ENCODE results near the gene PAFAH2.

PAFAH2 gene

DNA sequence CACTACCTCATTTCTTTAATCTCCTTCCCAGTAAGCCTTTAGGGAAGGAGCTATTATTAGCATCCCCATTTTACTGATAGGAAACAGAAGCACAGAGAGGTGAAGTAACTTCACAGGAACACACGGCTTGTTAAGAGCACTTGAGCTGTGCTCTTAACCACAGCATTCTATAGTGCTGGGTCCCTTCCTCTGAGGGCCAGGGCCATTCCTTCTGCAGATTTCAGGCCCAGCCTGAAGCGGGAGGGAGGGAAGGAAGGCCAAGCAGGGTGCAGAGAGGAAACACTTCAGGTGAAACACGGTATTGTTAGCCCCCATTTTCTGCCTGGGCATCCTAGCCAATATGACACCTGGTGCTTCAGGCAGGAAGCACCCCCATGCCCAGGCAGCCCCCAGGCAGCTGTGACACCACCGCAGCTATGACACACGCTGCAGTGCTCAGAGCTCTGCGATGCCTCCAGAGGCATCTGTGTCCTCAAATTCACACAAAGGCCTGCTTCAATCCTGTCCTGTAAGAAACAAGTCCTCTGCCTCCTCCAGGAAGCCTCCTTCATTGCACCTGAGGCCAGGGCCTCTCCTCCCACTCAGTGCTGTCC is 19.2 kb upstream of the PAFAH2 start:
- in situ Hi-C loops (cut with HindIII; ENCODE audit: low pct_ligation_motif_present, low pct_unique_long_range_greater_than_20kb, low sequenced_read_pairs): no loop called here
- DNase-seq: no peak

DNA sequence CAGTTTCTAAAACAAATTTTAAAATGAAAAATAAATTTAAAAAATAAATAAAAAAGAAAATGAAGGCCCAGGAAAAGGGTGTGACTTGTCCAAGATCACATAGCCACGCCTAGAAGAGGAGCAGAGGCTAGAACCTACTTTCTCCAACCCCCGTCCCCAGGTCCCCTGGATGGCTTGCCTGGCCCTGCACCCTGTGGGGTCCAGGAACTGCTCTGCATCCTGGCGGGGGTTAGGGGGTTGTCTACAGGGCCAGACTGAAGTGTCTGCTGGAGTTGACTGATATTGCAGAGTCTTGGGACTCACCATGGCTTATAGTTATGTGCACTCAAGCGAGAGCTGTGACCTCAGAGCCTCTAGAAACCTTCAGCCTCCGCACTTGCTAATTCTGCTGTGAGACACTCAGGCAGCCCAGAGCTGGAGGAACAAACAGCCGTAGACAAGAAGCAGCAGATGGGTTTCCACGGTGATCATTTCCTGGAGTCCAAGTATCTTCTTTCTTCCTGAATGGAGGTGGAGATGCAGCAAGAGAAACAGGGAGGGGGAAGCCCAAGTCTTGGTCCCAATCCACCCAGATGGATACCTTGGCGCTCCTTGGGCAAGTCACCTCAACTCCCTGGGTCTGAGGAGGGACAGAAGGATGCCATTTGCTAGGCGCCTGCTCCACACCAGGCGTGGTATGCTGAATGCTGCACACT is 18.5 kb upstream of the PAFAH2 start:
- DNase-seq: no peak
- in situ Hi-C loops (cut with HindIII; ENCODE audit: low pct_ligation_motif_present, low pct_unique_long_range_greater_than_20kb, low sequenced_read_pairs): no loop called here

- no peak for DNase-seq
- in situ Hi-C loops (cut with HindIII; ENCODE audit: low pct_ligation_motif_present, low pct_unique_long_range_greater_than_20kb, low sequenced_read_pairs): no loop called here
These were observed 17.5 kb upstream of the PAFAH2 start for GRCh38 chr1:26015358-26015757.

GRCh38 chr1:26014179-26014578 is 16.3 kb upstream of the PAFAH2 start:
- in situ Hi-C loops (cut with HindIII; ENCODE audit: low pct_ligation_motif_present, low pct_unique_long_range_greater_than_20kb, low sequenced_read_pairs): no loop called here
- no peak for DNase-seq

GRCh38 chr1:26012864-26013263 is 15.0 kb upstream of the PAFAH2 start:
- in situ Hi-C loops (cut with HindIII; ENCODE audit: low pct_ligation_motif_present, low pct_unique_long_range_greater_than_20kb, low sequenced_read_pairs): no loop called here
- DNase-seq: no peak

GRCh38 chr1:26010825-26011224 is 13.0 kb upstream of the PAFAH2 start:
- no peak for DNase-seq
- in situ Hi-C loops (cut with HindIII; ENCODE audit: low pct_ligation_motif_present, low pct_unique_long_range_greater_than_20kb, low sequenced_read_pairs): no loop called here

DNA sequence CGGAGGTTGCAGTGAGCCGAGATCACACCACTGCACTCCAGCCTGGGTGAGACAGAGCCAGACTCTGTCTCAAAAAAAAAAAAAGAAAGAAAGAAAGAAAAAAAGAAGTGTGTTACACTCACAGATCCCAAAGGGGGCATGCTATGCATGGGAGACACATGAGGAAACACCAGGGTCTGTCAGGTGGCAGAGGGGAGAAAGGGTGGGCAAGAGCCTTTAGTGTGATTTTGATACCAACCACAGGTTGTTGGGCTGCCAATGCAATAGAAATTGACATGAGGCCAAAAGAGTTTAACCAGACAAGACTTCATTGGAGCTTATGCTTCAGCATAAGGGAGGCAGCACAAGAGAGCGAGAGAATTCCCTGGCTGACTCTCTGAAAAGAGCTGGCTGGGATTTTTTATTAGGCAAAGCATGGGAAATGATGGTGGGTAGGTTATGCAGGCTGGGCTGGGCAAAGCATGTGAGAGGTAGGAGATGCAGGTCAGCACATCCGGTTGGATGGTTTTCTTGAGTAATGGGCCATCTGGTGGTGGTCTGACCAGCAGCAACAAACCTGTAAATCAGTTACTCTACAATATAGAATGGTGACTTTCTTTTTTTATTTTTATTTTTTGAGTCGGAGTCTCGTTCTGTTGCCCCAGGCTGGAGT is 12.1 kb upstream of the PAFAH2 start:
- peak; percentile 25 for DNase-seq
- in situ Hi-C loops (cut with HindIII; ENCODE audit: low pct_ligation_motif_present, low pct_unique_long_range_greater_than_20kb, low sequenced_read_pairs): no loop called here

DNA sequence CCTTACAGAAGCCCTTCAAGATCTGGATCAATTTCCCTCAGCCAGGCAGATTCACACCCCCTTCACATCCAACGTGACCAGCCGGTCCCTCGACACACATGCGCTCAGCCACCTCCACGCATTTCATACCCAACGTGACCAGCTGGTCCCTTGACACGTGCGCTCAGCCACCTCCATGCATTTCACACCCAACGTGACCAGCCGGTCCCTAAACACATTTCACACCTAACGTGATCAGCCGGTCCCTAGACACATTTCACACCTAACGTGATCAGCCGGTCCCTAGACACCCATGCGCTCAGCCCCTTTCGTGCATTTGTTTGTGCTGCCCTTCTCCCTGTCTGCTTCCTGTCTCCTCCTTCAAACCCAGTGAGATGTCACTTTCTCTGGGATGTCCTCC is 8.8 kb upstream of the PAFAH2 start:
- in situ Hi-C loops (cut with HindIII; ENCODE audit: low pct_ligation_motif_present, low pct_unique_long_range_greater_than_20kb, low sequenced_read_pairs): no loop called here

GRCh38 chr1:26005434-26006105 is 7.7 kb upstream of the PAFAH2 start:
- DNase-seq: no peak
- in situ Hi-C loops (cut with HindIII; ENCODE audit: low pct_ligation_motif_present, low pct_unique_long_range_greater_than_20kb, low sequenced_read_pairs): no loop called here

More for the DNA sequence above, 8.8 kb upstream of the PAFAH2 start:
- DNase-seq: no peak

DNA sequence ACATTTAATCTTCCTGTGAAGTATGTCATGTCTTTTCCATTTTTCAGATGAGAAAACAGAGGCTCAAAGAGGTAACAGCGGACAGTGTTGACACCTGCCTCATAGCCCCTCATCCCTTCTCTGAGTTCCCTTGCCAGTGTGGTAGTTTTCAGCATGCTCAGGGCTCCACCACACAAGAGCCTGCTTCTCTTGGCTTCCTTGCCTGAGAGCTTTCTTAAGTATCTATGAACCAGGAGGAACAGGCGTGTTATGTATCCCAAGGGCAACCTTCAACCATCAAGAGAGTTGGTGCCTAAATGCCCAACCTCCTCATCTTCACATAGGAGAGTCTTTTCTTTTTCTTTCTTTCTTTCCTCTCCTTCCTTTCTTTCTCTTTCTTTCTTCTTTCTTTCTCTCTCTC is 5.9 kb upstream of the PAFAH2 start:
- DNase-seq: no peak

GRCh38 chr1:26003262-26003661 is 5.4 kb upstream of the PAFAH2 start:
- in situ Hi-C loops (cut with HindIII; ENCODE audit: low pct_ligation_motif_present, low pct_unique_long_range_greater_than_20kb, low sequenced_read_pairs): no loop called here
- DNase-seq: no peak

More for the DNA sequence above, 5.9 kb upstream of the PAFAH2 start:
- in situ Hi-C loops (cut with HindIII; ENCODE audit: low pct_ligation_motif_present, low pct_unique_long_range_greater_than_20kb, low sequenced_read_pairs): no loop called here

- DNase-seq: no peak
- in situ Hi-C loops (cut with HindIII; ENCODE audit: low pct_ligation_motif_present, low pct_unique_long_range_greater_than_20kb, low sequenced_read_pairs): no loop called here
These were observed 1.4 kb upstream of the PAFAH2 start for GRCh38 chr1:25999041-25999800.

DNA sequence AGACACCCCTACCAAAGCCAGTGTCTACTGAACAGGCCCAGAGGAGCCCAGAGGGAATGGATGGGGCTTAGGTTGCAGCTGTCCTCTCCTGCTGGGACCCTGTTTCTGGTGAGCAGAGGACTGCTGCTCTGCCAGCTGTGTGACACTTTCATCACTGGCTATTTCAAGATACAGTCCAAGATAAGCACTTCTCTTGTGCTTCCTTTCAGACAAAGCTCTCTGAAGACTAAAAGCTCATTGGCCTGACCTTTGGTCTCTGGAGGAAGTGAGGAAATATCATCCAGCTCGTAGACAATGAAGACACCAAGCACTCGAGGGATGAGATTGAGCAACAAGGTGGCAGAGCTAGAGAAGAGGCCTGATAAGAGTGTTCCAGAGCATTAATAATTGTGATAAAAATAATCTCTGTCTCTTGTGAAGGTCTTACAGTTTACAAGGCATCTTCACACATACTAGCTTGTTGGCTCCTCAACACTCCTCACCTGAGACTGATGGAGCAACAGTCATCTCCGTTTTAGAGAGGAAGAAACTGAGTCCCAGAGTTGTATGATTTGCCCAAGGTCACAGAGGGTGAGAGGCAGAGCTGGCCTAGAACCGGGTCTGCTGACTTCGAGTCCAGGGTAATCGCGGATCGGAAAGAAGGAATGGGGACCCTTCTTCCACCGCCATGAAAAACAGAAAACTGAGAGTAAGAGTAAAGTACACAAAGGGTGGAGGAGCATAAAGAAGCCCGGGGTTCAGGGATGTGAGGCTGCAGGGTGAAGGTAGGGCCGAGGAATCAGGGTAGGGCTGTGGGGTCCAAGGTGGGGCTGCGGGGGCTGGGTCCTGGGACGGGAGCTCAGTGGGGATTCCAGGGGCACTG is 666 bp downstream of the PAFAH2 start:
- in situ Hi-C loops (cut with HindIII; ENCODE audit: low pct_ligation_motif_present, low pct_unique_long_range_greater_than_20kb, low sequenced_read_pairs): no loop called here
- DNase-seq: peak; percentile 10

GRCh38 chr1:25994402-25995150 is 3.3 kb downstream of the PAFAH2 start:
- no peak for DNase-seq
- in situ Hi-C loops (cut with HindIII; ENCODE audit: low pct_ligation_motif_present, low pct_unique_long_range_greater_than_20kb, low sequenced_read_pairs): no loop called here

- DNase-seq: no peak
- in situ Hi-C loops (cut with HindIII; ENCODE audit: low pct_ligation_motif_present, low pct_unique_long_range_greater_than_20kb, low sequenced_read_pairs): no loop called here
These were observed 4.5 kb downstream of the PAFAH2 start for GRCh38 chr1:25993197-25993951.

GRCh38 chr1:25992689-25993171 is 5.1 kb downstream of the PAFAH2 start:
- in situ Hi-C loops (cut with HindIII; ENCODE audit: low pct_ligation_motif_present, low pct_unique_long_range_greater_than_20kb, low sequenced_read_pairs): no loop called here

More at GRCh38 chr1:25992689-25993171, 5.1 kb downstream of the PAFAH2 start:
- DNase-seq: no peak

Measured in ACHN (cell line).